ENCODE data around the gene TRPM5. TPM values are rescaled to one million over a fixed set of nuclear protein-coding genes. Genes with fewer than 3 reads are reported as not detected.

Gene TRPM5
- total and polyA plus RNA-seq, 2 donors (not counting 1 experiment from before 2014, with no cell fraction given), result 0.03 TPM; not detected in 1

DNA sequence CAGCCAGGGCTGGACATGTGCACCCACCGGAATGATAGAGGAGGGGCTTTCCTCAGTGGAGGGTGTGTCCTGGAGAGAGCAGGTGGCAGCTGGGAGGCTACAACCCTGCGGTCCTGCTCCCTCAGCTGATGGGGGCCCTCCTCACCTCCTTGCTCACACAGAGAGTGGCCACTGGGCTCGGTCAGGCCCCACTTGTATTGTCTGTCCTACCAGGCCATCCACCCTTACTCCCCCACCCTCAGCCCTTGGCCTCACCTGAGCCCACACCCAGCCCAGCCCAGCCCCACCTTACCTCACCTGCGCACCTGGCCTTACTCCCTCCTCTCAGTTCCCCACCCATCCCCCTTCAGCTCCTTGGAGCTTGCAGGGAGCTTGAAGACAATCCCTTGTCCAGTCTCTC lies 3.1 kb downstream of the TRPM5 start:
- Histone ChIP-seq H3K4me1 (ENCODE audit: control insufficient read depth in 2 of 2, insufficient read depth in 2 of 2, low read length in 2 of 2) (peaks cover 11 to 16% of the 10 kb centered on the region in 2 donors), H2AFZ (ENCODE audit: insufficient read depth, low read depth, low read length, poor library complexity, severe bottlenecking) (no peak overlapping the region), H3K36me3 (replicated peaks in 1 of 2; ENCODE audit: control extremely low read depth in 1 of 2, control insufficient read depth in 1 of 2, extremely low read depth in 1 of 2, insufficient read depth in 2 of 2, low read length in 1 of 2) (no peaks in the 10 kb centered on the region), H3K79me2 (ENCODE audit: control insufficient read depth, insufficient read depth, low read length) (peaks cover 1% of the 10 kb centered on the region), H4K20me1 (ENCODE audit: control insufficient read depth, insufficient read depth, low read length, poor library complexity, severe bottlenecking) (no peaks in the 10 kb centered on the region), H3K4me2 (replicated peaks; ENCODE audit: low read depth, low read length, poor library complexity, severe bottlenecking) (no peak overlapping the region), H3K9me3 (ENCODE audit: control extremely low read depth in 1 of 3, control insufficient read depth in 2 of 3, insufficient read depth in 1 of 3, low read length in 2 of 3) (peaks cover 0 to 21% (median 0%) of the 10 kb centered on the region in 3 donors), H3K9ac (ENCODE audit: low read length) (no peak overlapping the region), H3K27me3 (replicated peaks in 1 of 4; ENCODE audit: control extremely low read depth in 1 of 4, control insufficient read depth in 3 of 4, insufficient read depth in 4 of 4, low read length in 3 of 4) (peaks cover 0 to 16% (median 0%) of the 10 kb centered on the region in 4 experiments), H3K4me3 (ENCODE audit: control extremely low read depth in 1 of 5, extremely low read depth in 1 of 5, insufficient read depth in 1 of 5, low read depth in 2 of 5, low read length in 4 of 5) (no peak overlapping the region), H3K27ac (ENCODE audit: low read length in 2 of 2) (no peak overlapping the region)
- ATAC-seq (ENCODE audit: low read depth) (no peak), DNase-seq (no peak)
- Mint-ChIP-seq H3K4me1 (peaks cover 14% of the 10 kb centered on the region), H3K27ac (no peak overlapping the region), H3K4me3 (no peak overlapping the region), H3K27me3 (peaks cover 3% of the 10 kb centered on the region), H3K9me3 (ENCODE audit: insufficient read depth) (peaks cover 4% of the 10 kb centered on the region)
- 100% methylated on average over 4 of the region's 4 CpGs for WGBS (ENCODE audit: insufficient coverage)
- intact Hi-C loops (cut with micrococcal nuclease), result no loop called here
- TF ChIP-seq EZH2 (IDR thresholded peaks at IDR 0.05; ENCODE audit: borderline replicate concordance, insufficient read depth, low read depth, low read length, poor library complexity, severe bottlenecking) (no peak), CTCF (IDR thresholded peaks at IDR 0.05) (no peak)
- POLR2A ChIA-PET, result no interaction called here
- CTCF ChIA-PET, result interaction anchor here (0.8 to 1.5 kb wide), 8 partner anchors 20 to 447 kb away, joined by 3 to 5 read pairs (median 4); partner anchors contain the start of genes C11orf21 and TSPAN32

DNA sequence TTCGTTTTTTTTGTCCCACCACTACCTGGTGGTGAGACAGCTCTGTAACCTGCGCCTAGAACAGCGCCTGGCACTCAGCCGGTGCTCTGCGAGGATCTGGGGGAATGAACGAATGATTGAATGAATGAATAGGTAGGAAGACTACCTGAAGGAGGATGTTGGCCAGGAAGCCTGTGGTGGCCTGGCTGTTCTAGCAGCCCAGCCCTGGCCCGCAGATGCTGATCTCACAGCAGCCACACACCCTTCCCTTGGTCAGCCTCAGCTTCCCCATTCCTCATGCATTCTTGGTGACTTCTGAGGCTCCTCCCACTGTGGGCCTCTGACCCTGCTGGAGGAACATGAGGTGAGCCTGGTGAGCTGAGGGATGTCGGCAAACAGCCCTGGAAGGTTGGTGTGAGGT lies 3.7 kb downstream of the TRPM5 start:
- H3K9me3 Mint-ChIP-seq (ENCODE audit: insufficient read depth), result peaks cover 4% of the 10 kb centered on the region
- no peak overlapping the region for H3K27ac Mint-ChIP-seq
- Histone ChIP-seq H3K9me3 (ENCODE audit: control extremely low read depth in 1 of 3, control insufficient read depth in 2 of 3, insufficient read depth in 1 of 3, low read length in 2 of 3) (peaks cover 0 to 21% (median 0%) of the 10 kb centered on the region in 3 donors), H3K4me3 (ENCODE audit: control extremely low read depth in 1 of 5, extremely low read depth in 1 of 5, insufficient read depth in 1 of 5, low read depth in 2 of 5, low read length in 4 of 5) (no peak overlapping the region), H2AFZ (ENCODE audit: insufficient read depth, low read depth, low read length, poor library complexity, severe bottlenecking) (no peak overlapping the region), H4K20me1 (ENCODE audit: control insufficient read depth, insufficient read depth, low read length, poor library complexity, severe bottlenecking) (no peaks in the 10 kb centered on the region), H3K27ac (ENCODE audit: low read length in 2 of 2) (no peak overlapping the region), H3K4me2 (replicated peaks; ENCODE audit: low read depth, low read length, poor library complexity, severe bottlenecking) (no peak overlapping the region), H3K79me2 (ENCODE audit: control insufficient read depth, insufficient read depth, low read length) (no peaks in the 10 kb centered on the region), H3K27me3 (replicated peaks in 1 of 4; ENCODE audit: control extremely low read depth in 1 of 4, control insufficient read depth in 3 of 4, insufficient read depth in 4 of 4, low read length in 3 of 4) (peaks cover 0 to 16% (median under 1%) of the 10 kb centered on the region in 4 experiments), H3K9ac (ENCODE audit: low read length) (no peak overlapping the region), H3K36me3 (replicated peaks in 1 of 2; ENCODE audit: control extremely low read depth in 1 of 2, control insufficient read depth in 1 of 2, extremely low read depth in 1 of 2, insufficient read depth in 2 of 2, low read length in 1 of 2) (no peaks in the 10 kb centered on the region), H3K4me1 (ENCODE audit: control insufficient read depth in 2 of 2, insufficient read depth in 2 of 2, low read length in 2 of 2) (peaks cover 6 to 11% of the 10 kb centered on the region in 2 donors)
- H3K27me3 Mint-ChIP-seq, result peaks cover 3% of the 10 kb centered on the region
- H3K4me3 Mint-ChIP-seq, result no peak overlapping the region
- peaks cover 10% of the 10 kb centered on the region for H3K4me1 Mint-ChIP-seq
- CTCF ChIA-PET, result interaction anchor here (0.8 to 1.3 kb wide), 3 partner anchors 136 to 447 kb away, joined by 3 to 4 read pairs (median 3); partner anchors contain the start of genes C11orf21 and TSPAN32
- DNase-seq, result no peak
- no peak for TF ChIP-seq EZH2 (IDR thresholded peaks at IDR 0.05; ENCODE audit: borderline replicate concordance, insufficient read depth, low read depth, low read length, poor library complexity, severe bottlenecking)
- no peak for TF ChIP-seq CTCF (IDR thresholded peaks at IDR 0.05)
- WGBS (ENCODE audit: insufficient coverage), result 75% methylated on average over 7 of the region's 8 CpGs
- no peak for ATAC-seq (ENCODE audit: low read depth)
- intact Hi-C loops (cut with micrococcal nuclease), result no loop called here
- POLR2A ChIA-PET, result no interaction called here
